Bone marrow (tissue), 2 donors: ENCODE data around the gene DDX1.

Experiments
- DNase-seq, 2 donors: peaks; one replicate each; lab custom pipeline; 2025; lab: John Stamatoyannopoulos, UW

Gene DDX1

DNA sequence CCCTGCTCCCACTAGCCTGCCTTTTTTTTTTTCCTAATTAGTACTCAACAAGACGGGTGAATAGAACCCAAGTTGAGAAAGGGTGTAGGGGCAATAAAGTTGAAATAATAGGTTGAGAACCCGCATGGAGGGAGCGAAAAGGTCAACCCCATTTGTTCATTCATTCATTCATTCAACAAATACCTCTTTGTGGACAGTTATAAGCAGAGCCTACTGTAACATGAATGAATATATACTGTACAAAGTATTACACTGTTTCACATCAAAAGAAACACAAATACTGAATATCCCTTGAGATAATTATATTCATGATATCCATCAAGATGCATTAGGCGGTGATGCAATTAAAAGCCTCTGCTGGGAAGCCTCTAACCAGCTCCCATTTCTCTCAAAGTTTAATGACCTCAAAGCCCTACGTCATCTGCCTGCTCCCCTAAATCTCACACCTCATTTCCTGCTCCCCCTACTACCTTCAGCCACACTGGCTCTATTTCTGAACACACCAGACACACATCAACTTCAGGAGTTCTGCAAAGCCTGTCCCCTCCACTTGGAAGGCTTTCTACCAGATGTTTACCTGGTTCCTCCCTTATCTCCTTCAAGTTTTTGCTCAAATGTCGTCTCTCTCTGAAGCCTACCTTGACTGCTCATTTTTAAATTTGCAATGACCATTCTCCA lies 29.2 kb upstream of the DDX1 start:
- DNase-seq = no peak

DNA sequence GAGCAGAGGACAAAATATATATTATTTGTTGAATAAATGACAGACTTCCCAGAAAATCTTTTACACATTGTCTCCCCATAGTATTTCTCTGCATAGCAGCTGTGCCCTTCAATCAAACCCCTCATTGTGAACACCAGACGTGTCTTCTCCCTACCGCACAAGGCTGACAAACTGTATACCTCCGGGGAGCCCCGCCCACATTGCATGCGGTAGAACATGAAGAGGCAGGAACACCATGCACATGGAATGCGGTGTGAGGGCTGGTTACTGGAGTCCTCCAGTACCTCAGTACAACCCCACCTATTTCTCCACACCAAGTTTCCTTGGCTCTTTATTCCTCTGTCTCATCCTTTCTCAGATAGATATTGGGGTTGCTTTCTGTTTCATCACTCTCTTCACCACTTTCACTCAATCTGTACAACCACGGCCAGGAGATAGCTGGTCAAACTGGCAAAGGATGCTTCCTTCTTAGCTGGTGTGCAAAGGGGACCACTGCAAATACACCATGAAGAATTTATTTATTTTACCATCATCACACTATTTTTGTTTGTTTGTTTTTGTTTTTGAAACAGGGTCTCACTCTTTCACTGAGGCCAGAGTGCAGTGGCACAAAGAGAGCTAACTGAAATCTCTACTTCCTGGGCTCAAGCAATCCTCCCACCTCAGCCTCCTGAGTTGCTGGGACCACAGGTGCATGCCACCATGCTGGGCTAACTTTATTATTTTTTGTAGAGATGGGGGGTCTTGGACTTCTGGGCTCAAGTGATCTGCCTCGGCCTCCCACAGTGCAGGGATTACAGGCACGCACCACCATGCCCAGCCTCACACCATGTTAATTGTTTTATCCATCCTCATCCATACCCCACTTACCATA lies 28.2 kb upstream of the DDX1 start:
- no peak for DNase-seq

DNA sequence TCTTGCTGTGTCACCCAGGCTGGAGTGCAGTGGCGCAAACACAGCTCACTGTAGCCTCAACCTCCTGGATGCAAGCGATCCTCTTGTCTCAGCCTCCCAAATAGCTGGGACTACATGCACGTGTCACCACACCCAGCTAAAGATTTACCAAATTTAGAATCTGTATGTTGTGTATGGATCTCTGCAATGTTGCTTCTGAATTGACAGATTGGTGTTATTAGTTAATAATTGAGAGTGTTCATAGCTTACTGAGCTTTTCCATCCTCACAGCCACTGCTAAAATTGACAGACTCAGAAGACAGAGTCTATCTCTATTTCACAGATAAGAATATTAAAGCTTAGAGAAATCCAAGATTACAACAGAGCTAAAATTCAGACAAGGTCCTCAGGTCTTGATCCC lies 26.3 kb upstream of the DDX1 start:
- no peak for DNase-seq

DNA sequence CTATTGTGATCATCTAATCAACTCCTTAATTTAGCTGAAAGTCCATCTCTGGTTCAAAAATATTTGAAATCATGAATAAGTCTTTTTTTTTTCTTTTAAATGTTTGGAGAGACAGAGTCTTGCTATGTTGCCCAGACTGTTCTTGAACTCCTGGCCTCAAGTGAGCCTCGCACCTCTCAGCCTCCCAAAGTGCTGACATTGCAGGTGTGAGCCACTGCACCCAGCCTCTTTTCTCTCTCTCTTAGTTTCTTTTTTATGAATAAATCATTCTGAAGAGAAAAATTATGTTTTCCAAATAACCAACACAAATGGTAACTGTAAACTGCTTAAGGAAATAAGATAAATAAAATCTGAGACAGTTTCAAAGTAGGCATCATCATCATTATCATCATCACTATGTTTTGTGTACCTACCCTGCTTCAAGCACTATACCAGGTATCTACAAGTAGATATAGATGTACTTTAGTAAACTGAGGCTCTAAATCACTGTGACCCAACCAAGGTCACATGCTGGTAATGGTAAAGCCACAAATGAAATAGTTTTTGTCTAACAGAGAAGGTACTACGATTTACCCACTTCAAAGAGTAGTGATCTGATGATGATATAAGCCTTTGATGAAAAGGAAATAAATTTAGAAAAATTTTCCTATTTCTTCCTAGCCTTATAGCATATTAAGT lies 25.5 kb upstream of the DDX1 start:
- DNase-seq = no peak

DNA sequence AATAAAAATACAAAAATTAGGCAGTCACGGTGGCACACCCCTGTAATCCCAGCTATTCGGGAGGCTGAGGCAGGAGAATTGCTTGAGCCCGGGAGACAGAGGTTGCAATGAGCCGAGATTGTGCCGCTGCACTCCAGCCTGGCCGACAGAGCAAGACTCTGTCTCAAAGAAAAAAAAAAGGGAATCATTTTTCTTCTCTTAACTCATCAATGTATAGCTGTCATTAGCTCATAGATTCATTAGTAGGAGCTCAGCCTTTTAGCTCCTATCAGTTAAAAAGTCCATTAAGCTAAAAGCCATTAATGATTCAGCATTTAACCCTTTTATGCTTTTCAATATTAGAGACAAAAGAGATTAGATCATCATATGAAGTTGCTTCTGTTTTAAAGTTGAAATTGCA lies 24.8 kb upstream of the DDX1 start:
- no peak for DNase-seq

DNA sequence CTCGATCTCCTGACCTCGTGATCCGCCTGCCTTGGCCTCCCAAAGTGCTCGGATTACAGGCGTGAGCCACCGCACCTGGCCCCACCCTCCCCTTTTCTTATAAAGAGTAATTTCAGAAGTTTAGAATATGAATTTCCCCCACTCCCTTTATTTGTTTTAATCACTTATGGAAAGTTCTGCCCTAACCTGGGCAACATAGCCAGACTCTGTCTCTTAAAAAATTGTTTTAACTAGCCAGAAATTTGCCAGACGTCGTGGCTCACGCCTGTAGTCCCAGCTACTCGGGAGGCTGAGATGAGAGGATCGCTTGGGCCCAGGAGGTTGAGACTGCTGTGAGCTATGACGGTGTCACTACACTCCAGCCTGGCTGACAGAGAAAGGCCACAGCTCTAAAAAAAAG lies 22.8 kb upstream of the DDX1 start:
- DNase-seq = no peak

DNA sequence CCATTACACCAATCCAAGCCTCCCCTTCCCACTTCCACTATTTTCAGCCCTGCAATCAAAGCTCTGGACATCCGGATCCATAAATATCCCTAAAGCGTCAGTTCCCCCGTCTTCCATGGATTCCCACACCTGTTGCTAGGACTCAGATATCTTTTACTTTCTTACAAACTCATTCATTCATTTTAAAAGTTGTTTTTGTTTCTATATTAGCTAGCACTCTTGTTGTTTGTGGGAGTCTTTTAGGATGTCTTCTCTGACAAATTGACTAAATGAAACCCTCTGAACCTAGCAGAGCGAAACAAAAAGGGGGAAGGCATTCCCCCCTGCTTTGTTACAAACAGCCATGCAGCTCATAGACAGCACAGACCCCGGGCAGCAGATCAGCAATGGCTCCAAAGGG lies 21.6 kb upstream of the DDX1 start:
- no peak for DNase-seq

DNA sequence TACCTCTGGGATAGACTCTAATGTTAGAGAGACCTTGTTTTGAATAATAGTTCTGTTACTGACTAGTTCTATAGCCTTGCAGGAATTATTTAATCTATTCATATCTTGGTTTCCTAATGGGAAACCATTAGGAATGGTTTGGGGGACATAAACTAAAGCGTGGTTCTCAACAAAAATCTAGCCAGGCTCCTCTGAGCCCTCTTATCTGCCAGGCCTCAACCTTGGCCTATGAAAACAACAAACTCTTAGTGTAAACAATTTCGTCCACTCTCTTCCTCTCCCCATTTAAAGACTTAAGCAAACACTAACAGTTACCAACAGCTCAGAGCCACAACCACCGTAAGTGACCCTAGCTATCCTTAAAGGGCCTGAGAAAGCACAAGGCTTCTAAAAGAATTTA lies 19.9 kb upstream of the DDX1 start:
- DNase-seq = no peak

DNA sequence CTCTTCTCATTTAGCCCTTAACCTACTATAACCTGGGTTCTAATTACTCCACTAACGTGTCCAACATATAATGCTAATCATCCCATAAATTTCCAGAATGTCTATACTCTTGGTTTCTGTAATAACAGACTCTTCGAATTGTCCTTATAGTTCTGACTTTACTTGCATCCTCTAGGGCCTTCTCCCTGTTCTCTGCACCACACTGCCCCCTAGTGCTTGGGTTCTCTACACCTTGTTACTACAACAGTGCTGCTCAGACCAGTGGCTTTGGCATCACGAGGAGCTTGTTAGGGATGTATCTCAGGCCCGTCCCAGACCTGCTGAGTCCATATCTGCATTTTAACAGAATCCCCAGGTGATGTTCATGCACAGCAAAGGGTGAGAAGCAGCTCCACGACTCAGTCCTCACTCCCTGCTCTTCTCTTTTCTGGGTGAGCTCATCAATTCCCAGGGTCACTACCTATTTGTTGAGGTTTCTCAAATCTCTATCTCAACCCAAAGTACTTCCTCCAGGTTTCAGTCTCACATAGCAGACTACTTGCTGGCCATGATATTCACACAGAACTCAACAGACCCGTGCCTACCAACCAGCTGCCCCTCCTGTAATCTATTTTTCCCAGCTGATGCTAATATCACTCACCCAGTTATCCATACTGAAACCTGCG lies 14.5 kb upstream of the DDX1 start:
- peak; percentile 29 to 88 for DNase-seq

DNA sequence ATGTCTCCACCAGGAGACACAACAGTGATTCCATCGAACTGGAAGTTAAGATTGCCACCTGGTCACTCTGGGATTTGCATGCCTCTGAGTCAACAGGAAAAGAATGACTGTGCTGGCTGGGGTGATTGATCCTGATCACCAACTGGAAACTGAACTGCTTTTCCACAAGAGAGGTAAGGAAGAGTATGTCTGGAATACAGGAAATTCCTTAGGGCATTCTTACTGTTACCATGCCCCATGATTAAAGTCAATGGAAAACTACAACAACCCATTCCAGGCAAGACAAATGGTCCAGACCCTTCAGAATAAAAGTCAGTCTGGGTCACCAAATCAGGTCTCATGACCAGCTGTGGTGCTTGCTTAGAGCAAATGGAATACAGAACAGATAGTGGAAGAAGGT lies 12.0 kb upstream of the DDX1 start:
- no peak for DNase-seq

DNA sequence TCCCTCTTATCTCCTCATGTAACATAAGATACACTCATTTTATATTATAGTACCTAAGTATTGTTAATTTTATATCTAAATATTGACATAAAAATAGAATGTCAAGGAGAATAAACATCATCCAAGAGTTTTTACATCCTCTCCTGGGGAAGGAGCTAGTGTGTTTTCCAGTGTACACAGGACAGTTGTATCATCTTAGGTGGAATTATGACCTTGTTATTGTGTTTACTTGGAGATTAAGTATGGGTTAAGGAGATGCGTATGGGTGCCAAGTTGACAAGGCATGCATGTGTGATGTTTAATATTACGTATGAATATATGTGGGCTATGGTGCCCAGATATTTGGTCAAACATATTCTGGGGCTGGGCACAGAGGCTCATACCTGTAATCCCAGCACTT lies 11.2 kb upstream of the DDX1 start:
- DNase-seq = no peak

DNA sequence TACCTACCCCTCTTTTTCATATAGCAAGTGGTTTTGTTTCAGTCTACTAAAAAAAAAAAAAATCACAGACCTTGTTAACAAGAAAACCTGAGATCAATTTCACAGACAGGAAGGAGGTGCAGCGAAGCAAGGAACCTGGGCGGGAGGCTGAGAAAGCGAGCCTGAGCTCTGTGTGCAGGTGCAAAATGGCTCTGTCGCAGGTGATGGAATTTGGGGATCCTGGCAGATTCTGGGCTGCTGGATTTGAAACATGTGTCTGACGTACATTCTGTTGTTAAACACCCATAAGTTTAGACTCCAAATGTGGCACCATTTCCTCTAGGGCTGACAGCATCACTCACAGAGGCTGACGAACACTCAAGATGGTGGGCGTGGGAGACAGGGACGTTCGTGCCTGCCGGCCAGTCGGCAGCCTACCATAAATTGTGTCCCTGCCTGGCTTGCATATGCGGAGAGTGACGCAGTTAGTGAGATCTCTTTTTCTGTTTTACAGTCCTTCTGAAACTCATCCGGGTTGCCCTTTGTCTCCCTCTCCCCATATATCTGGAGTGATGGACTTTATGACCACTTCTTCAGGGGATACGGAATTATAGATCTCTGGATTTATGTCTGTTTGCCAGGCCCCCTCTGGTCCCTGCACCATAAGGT lies 8.8 kb upstream of the DDX1 start:
- DNase-seq = no peak

DNA sequence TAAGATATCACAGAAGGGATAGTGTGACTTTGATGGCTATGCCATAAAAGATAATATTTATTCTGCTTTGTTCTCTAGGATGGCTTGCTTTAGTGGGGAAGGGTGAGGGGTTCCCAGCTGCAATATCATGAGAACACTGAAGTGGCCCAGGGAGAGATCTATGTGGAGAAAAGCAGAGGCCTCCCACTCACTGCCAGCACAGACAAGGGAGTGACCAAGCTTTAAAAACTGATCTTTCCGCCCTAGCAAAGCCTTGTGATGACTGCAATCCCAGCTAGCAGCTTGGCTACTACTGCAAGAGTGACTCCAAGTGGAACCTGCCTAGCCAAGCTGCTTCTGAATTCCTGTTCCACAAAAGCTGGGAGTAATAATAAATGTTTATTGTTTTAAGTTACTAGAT lies 7.8 kb upstream of the DDX1 start:
- DNase-seq = no peak

DNA sequence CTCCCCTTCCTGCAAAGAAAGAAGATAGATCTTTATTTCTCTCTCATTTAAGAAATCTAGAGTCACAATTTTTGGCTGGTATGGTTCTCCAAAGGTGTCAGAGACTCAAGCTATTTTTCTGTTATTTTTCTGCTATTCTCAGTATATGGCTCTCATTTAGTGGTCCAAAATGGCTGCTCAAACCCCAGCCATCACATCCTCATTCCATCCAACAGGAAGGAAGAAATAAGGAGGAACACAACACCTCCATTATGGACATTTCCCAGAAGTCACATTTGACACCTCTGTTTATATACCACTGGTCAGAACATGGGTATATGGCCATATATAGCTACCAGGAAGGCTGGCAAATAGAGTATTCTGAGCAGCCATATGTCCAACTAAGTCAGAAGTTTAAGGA lies 7.4 kb upstream of the DDX1 start:
- no peak for DNase-seq

DNA sequence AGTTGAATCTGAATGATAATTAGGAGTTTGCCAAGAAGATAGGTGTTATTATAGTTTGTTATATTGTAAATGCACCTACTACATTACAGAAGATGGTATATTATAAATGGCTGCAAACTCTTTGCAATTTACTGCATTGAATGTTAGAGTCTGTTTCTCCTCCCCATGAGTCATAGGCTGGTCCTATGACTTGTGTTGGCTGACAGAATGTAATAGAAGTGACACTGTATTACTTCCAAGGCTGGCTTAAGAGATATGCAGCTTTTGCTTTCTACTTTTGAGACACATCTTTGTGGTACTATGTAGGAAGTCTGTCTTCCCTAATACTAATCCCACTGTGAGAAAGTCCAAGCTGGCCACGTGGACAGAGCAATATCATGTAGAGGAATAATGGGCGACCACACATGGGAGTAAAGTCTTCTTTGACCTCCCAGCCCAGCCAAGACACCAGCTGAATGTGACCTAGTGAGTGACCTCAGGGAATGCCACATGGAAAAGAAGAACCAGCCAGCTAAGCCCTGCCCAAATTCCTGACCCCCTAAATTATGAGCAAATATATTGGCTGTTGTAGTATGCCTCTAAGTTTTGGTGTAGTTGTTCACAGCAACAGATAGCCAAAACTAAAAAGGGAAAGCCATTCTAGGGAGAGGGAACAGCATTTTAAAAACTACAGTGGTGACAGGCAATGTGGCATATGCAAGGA lies 6.8 kb upstream of the DDX1 start:
- DNase-seq = no peak

DNA sequence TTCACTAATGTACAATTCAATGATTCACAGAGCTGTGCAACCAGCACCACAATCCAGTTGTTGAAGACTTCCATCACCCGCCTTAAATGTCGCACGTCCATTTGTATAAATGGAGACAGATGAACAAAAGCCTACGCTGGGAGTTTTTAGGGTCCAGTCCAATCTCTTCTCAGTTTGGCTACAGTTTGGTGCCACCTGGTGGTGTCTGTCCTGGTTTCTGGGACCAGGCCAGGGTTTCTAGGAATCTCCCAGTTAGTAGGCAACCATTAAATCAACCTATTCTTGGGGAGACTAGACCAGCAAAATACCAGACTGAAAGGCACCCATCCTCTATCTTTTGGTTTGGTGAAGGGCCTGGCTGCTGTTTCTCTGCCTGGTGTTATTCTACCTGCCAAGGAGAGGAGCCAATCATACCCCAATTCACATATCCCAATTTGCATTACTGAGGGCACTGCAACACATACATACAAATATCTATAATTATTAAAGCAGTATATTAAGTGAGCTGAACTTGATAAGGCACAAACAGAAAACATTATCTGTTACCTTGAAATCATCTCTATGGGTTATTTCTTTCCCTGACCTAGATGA lies 3.2 kb upstream of the DDX1 start:
- DNase-seq = peak in 1 of 2 donors; percentile 30

DNA sequence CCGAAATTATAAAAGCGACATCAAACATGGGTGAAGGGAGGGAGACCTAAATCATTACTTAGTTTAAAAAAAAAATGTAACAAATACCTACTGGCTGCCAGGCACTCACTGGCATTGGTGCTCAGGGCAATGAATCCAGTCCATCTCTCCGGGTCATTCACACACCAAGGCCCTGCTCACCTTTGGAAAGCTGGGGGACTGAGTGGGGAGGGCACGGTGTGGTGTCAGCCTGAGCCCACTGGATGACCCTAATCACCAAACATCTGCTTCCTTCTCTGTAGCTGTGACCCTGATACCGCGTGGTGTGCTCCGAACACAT lies 336 bp upstream of the DDX1 start:
- no peak for DNase-seq

DNA sequence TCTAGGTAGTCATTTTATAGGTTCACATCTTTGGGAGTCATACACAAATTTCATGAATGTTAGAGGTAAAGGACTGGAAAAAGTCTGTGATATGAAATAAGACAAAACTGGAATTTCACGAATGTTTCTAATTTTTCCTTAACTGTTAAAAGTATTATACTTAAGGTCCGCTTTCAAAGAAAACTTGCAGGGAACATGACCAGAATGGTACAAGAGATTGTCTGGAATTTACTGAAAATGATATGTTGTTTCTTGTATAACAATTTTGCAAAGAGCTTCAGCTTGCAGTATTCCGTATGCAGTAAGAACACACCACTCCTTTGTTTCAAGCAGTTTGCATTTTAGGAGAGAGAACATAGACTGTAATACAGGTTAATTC lies 1.6 kb downstream of the DDX1 start:
- no peak for DNase-seq

DNA sequence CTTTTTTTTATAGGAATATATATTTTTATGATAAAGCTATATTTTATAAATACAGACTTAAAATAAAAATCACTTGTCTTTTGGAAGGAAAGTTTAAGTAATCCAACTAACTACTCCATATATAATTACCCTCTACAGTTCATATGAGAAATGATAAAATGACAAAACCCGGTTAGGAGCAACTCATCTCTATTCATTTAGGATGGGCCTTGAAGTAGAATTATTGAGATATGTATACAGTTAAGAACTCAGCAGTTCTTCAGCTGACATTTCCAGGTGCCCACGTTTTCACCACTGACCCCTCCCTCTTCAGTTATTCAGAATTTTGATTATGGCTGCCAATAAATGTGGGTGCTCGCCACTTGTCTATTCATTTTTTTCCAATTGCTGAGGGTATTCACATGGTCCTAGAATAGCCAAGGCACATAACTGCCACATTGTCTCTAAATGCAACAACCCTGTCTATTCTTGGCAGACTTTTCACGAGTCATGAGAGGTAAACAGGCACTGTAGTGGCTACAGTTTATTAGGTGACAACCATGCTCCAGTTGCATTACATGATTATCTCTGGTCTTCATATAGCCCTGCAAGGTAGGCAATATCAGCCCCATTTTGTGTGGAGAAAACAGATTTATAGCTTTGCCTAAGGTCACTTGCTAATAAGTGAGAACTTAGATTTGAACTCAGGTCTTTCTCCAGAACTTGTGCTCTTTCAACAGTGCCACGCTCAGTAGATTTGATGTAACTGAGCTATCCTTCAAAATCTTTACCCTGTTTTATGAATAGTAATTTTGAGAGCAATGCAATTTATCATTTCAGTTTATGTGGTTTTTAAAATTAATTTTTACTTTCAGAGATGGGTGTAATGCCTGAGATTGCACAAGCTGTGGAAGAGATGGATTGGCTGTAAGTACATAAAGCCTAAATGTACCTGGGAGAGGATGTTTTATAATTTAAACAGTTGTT lies 2.9 kb downstream of the DDX1 start:
- DNase-seq = no peak

DNA sequence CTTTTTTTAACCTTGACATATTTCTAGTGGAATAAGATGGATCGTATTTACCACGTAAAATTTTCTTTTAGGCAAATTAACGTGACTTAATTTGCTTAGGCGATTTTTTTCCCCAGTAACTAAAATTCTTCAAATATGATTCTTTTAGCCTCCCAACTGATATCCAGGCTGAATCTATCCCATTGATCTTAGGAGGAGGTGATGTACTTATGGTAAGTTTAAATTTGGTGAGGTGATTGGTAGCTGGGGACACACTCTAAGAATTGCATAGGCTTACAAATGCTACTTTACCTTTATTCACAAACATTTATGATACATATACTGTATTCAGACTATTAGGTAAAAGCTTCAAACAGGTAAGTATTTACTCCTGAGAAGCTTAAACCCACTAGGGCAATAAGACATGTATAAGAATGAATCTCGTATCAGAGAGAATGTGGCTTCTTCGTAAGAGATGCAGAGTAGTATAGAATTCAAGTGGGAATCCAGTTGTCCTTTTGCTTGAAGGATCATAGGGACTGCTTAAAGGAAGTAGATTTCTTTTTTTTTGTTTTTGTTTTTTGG lies 3.8 kb downstream of the DDX1 start:
- DNase-seq = no peak
